Dendritic cell treated with granulocyte-macrophage colony-stimulating factor and Interleukin-4, amounts not matched to agents 40 ng/mL and 50 ng/mL, for 4 days (primary cell): ENCODE data around the gene METTL26.

Source experiments
- H3K27ac Mint-ChIP-seq: one replicate; pipeline ENCODE4 v1.8.0; 2022; ENCODE audit warnings: mild to moderate bottlenecking, mixed read lengths
- H3K27me3 Mint-ChIP-seq: one replicate; pipeline ENCODE4 v1.8.0; 2022; ENCODE audit warnings: mild to moderate bottlenecking, mixed read lengths
- H3K36me3 Mint-ChIP-seq: one replicate; pipeline ENCODE4 v1.8.0; 2022; ENCODE audit warnings: low read depth, mixed read lengths
- H3K4me1 Mint-ChIP-seq: one replicate; pipeline ENCODE4 v1.8.0; 2022; ENCODE audit warnings: low read depth, mixed read lengths
- H3K4me3 Mint-ChIP-seq: one replicate; pipeline ENCODE4 v1.8.0; 2022; ENCODE audit warnings: mild to moderate bottlenecking, moderate library complexity, mixed read lengths
- H3K9me3 Mint-ChIP-seq: one replicate; pipeline ENCODE4 v1.8.0; 2022; ENCODE audit warnings: mixed read lengths
- intact Hi-C: fragments of 100-400 bp; cut with micrococcal nuclease; formaldehyde crosslinking; loops from one replicate; pipeline ENCODE4 v1.15.0; 2022

METTL26 gene

GRCh38 chr16:678209-678857, 42.2 kb upstream of the METTL26 start:
- Mint-ChIP-seq H3K4me1 (peaks cover 51% of the 10 kb centered on the region), H3K27me3 (peaks cover 38% of the 10 kb centered on the region), H3K36me3 (peaks cover 43% of the 10 kb centered on the region), H3K27ac (no peak overlapping the region), H3K9me3 (no peaks in the 10 kb centered on the region), H3K4me3 (no peak overlapping the region)
- intact Hi-C loops = no loop called here

GRCh38 chr16:677316-678190, 41.4 kb upstream of the METTL26 start:
- intact Hi-C loops = no loop called here
- peaks cover 38% of the 10 kb centered on the region for H3K27me3 Mint-ChIP-seq
- no peaks in the 10 kb centered on the region for H3K9me3 Mint-ChIP-seq
- peaks cover 43% of the 10 kb centered on the region for H3K36me3 Mint-ChIP-seq
- H3K4me1 Mint-ChIP-seq = peaks cover 43% of the 10 kb centered on the region
- H3K27ac Mint-ChIP-seq = no peak overlapping the region
- H3K4me3 Mint-ChIP-seq = no peak overlapping the region

GRCh38 chr16:676913-677312, 40.8 kb upstream of the METTL26 start:
- no peaks in the 10 kb centered on the region for H3K9me3 Mint-ChIP-seq
- peaks cover 43% of the 10 kb centered on the region for H3K36me3 Mint-ChIP-seq
- H3K4me3 Mint-ChIP-seq = no peak overlapping the region
- peaks cover 37% of the 10 kb centered on the region for H3K4me1 Mint-ChIP-seq
- H3K27ac Mint-ChIP-seq = no peak overlapping the region
- intact Hi-C loops = no loop called here
- H3K27me3 Mint-ChIP-seq = peaks cover 38% of the 10 kb centered on the region

- no peak overlapping the region for H3K4me3 Mint-ChIP-seq
- H3K4me1 Mint-ChIP-seq = peaks cover 33% of the 10 kb centered on the region
- intact Hi-C loops = no loop called here
- no peaks in the 10 kb centered on the region for H3K9me3 Mint-ChIP-seq
- H3K36me3 Mint-ChIP-seq = peaks cover 43% of the 10 kb centered on the region
- H3K27me3 Mint-ChIP-seq = peaks cover 38% of the 10 kb centered on the region
- H3K27ac Mint-ChIP-seq = no peak overlapping the region
Measured at GRCh38 chr16:676565-676902, 40.4 kb upstream of the METTL26 start.

GRCh38 chr16:675884-676564, 39.9 kb upstream of the METTL26 start:
- intact Hi-C loops = no loop called here

DNA sequence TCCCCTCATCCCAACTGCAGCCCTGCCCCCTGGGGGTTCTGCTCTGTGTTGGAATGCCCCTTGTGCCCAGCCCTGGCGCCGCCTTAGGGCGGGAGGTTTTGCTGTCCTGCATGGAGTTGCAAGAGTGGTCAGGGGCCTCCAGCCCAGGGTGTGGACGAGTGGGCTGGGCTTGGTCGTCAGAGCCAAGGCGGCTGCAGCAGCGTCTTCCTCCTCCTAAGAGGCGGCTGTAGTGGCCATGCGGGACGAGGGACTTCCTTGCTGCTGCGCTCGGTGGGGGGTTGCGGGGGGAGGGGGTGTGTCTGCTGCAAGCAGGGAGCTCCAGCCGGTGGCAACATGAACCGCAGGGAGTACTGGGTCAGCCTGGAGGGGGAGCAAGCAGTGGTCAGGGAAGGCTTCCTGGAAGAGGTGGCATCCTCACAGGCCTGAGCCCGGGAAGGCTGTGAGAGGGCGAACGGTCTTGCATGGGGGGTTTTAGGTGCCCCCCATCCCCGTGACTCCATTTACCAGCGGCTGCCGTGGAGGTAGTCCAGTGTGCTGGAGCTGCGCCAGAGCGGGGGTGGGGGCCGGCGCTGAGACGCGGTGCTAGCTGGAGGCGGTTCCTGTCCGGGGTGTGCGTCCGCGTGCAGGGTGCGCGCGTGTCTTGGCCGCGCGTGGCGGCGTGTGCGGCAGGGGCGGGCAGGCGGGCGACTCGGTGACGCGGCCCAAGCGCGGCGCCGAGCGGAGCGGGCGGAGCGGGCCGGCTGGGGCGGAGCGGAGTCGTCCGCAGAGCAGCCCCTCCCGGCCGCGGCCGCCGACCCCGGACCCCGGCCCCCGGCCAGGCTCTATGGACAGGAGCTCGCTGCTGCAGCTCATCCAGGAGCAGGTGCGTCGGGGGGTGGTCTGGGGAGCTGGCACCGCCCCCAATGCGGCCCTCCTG, 39.1 kb upstream of the METTL26 start, which contains the start of gene RHBDL1:
Gene RHBDL1, plus strand, starts transcription at position 704 of the 916 bp plus-strand sequence. Its CDS starts 120 bp downstream, at position 824.
- intact Hi-C loops = no loop called here
- Mint-ChIP-seq H3K36me3 (peaks cover 49% of the 10 kb centered on the region), H3K4me1 (peaks cover 25% of the 10 kb centered on the region), H3K9me3 (no peaks in the 10 kb centered on the region), H3K27ac (peak within 1 kb of the TSS; percentile 10), H3K27me3 (peaks cover 38% of the 10 kb centered on the region), H3K4me3 (peak within 1 kb of the TSS; percentile 66)

More at GRCh38 chr16:675884-676564, 39.9 kb upstream of the METTL26 start:
- Mint-ChIP-seq H3K9me3 (no peaks in the 10 kb centered on the region), H3K27ac (no peak overlapping the region), H3K4me3 (no peak overlapping the region), H3K27me3 (peaks cover 38% of the 10 kb centered on the region), H3K36me3 (peaks cover 43% of the 10 kb centered on the region), H3K4me1 (peaks cover 28% of the 10 kb centered on the region)

- peaks cover 25% of the 10 kb centered on the region for H3K4me1 Mint-ChIP-seq
- peaks cover 38% of the 10 kb centered on the region for H3K27me3 Mint-ChIP-seq
- H3K36me3 Mint-ChIP-seq = peaks cover 57% of the 10 kb centered on the region
- H3K27ac Mint-ChIP-seq = peak overlapping the region; percentile 10
- intact Hi-C loops = no loop called here
- no peaks in the 10 kb centered on the region for H3K9me3 Mint-ChIP-seq
- no peak overlapping the region for H3K4me3 Mint-ChIP-seq
Measured at GRCh38 chr16:674214-674881, 38.2 kb upstream of the METTL26 start.

DNA sequence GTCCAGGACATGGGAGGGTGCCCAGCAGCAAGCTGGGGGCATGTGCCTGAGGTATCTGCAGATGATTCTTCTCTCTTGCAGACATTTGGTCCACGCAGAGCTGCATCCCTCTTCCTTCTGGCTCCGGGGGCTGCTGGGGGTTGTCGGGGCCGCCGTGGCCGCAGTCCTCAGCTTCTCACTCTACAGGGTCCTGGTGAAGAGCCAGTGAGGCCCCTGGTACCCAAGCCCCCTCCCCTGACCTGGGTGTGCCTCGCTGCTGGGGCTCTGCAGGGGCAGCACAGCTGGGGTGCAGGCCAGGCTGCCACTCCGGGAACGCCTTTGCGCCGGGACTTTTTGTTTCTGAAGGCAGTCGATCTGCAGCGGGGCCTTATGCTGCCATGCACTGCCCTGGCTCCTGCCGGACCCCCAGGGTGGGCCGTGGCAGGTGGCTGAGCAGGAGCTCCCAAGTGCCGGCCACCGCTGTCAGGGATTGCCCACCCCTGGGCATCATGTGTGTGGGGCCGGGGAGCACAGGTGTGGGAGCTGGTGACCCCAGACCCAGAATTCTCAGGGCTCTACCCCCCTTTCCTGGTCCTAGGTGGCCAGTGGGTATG, 37.4 kb upstream of the METTL26 start:
- H3K36me3 Mint-ChIP-seq = peaks cover 65% of the 10 kb centered on the region
- H3K4me3 Mint-ChIP-seq = no peak overlapping the region
- no peak overlapping the region for H3K27ac Mint-ChIP-seq
- no peaks in the 10 kb centered on the region for H3K9me3 Mint-ChIP-seq
- intact Hi-C loops = no loop called here
- H3K27me3 Mint-ChIP-seq = peaks cover 38% of the 10 kb centered on the region
- peaks cover 25% of the 10 kb centered on the region for H3K4me1 Mint-ChIP-seq

- Mint-ChIP-seq H3K9me3 (no peaks in the 10 kb centered on the region), H3K27ac (no peak overlapping the region), H3K36me3 (peaks cover 65% of the 10 kb centered on the region), H3K4me3 (no peak overlapping the region), H3K27me3 (peaks cover 33% of the 10 kb centered on the region), H3K4me1 (peaks cover 26% of the 10 kb centered on the region)
- intact Hi-C loops = no loop called here
Measured at GRCh38 chr16:672851-673250, 36.7 kb upstream of the METTL26 start.

DNA sequence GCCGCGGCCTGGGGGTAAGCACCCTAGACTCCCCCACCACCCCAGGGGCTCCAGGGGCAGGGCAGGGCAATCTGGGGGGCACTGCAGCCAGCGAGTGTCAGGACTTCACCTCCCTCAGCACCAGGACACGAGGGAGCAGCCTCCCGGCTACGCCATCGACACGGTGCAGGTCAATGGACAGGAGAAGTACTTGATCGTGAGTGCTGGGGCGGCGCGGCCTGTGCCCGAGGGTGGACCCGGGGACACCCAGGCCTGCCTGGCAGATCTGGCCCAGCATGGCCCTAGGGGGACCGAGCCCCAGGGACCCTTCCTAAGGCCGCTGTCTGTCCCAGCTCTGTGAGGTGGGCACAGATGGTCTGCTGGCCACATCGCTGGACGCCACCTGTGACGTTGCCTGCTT, 36.3 kb upstream of the METTL26 start:
- Mint-ChIP-seq H3K4me1 (peaks cover 30% of the 10 kb centered on the region), H3K9me3 (no peaks in the 10 kb centered on the region), H3K4me3 (no peak overlapping the region), H3K36me3 (peaks cover 65% of the 10 kb centered on the region), H3K27me3 (peaks cover 29% of the 10 kb centered on the region), H3K27ac (no peak overlapping the region)
- intact Hi-C loops = no loop called here

GRCh38 chr16:671353-672131, 35.4 kb upstream of the METTL26 start:
- Mint-ChIP-seq H3K4me3 (no peak overlapping the region), H3K27me3 (peaks cover 21% of the 10 kb centered on the region), H3K36me3 (peaks cover 65% of the 10 kb centered on the region), H3K4me1 (peaks cover 30% of the 10 kb centered on the region), H3K27ac (no peak overlapping the region), H3K9me3 (no peaks in the 10 kb centered on the region)
- intact Hi-C loops = no loop called here
